GM15510 (cell line): Measurements from ENCODE around the gene UVSSA.
A peak's percentile ranks its signal among the peaks of the same experiment; 100 is the strongest.

ENCODE experiments used
- POLR2A ChIP-seq: IDR thresholded peaks from 3 replicates; pipeline ENCODE4 v1.6.1; 2011; ENCODE audit warnings: borderline replicate concordance; ENCODE audit not compliant: insufficient read length; ENCODE audit errors: extremely low read depth

UVSSA gene

GRCh38 chr4:1346781-1347409 is at the start of gene UVSSA:
Gene UVSSA, plus strand, starts transcription at chr4:1347208. Its CDS starts 884 bp downstream, at chr4:1348092.
- peak; percentile 79 for TF ChIP-seq POLR2A

DNA sequence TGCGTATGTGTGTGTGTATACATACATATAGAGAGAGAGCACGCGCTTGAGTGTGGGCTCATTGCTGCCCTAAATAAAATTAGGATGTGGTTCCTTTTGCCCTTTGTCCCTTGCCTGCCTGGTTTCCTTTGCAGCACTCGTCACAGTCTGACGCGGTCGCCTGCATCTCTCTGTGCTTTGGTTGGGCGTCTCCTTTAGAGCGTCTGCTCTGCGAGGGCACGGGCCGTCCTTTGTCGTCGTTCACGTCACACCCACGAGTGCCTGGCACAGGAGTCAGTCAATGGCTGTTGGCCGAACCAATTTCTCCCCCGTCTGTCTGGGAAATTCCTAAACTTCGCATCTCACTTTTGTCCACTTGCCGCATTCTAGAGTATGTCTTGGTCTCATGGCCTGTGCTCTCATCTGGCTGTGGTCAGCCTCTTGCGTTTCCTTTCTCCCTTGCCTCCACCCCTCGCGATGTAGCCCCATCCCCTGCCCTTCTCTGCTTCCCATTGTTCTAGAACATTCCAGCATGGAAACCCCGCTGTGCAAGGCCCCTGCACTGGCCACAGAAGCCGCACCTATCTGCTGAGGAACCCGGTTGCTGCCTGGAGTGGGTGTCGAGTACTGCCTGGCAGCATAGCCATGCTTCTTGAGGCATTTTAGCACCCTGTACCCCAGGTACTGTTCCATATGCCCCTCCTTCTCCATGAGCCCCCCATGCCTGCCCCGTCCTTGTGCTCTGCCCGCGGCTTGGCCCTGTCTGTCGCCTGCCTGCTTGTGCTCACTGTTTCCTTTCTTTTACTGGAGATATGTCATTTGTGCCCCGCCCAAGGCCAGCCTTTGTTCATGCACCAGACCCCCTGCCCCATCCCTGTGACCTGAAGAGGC is 49.3 kb upstream of the UVSSA start:
- no peak for TF ChIP-seq POLR2A

DNA sequence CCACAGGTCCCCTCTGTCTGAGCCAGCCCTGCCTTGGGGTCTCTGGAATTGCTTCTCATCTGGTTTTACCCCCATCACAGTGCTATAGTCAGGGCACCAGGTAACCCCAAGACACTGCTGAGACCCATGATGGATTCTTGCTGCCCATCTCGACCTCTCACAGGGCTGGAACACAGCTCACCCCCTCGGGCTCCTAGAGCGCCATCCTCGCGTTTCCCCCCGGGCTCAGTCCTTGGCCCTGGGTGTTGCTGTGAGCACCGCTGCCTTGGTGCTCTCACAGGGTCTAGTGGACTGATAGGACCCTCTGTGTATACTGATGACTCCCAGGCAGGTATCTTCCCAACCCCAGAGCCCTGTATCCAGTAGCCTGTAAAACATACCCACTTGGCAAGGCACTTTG is 48.5 kb upstream of the UVSSA start:
- no peak for TF ChIP-seq POLR2A

- TF ChIP-seq POLR2A, result no peak
Observed at GRCh38 chr4:1299301-1299860, 47.6 kb upstream of the UVSSA start.

DNA sequence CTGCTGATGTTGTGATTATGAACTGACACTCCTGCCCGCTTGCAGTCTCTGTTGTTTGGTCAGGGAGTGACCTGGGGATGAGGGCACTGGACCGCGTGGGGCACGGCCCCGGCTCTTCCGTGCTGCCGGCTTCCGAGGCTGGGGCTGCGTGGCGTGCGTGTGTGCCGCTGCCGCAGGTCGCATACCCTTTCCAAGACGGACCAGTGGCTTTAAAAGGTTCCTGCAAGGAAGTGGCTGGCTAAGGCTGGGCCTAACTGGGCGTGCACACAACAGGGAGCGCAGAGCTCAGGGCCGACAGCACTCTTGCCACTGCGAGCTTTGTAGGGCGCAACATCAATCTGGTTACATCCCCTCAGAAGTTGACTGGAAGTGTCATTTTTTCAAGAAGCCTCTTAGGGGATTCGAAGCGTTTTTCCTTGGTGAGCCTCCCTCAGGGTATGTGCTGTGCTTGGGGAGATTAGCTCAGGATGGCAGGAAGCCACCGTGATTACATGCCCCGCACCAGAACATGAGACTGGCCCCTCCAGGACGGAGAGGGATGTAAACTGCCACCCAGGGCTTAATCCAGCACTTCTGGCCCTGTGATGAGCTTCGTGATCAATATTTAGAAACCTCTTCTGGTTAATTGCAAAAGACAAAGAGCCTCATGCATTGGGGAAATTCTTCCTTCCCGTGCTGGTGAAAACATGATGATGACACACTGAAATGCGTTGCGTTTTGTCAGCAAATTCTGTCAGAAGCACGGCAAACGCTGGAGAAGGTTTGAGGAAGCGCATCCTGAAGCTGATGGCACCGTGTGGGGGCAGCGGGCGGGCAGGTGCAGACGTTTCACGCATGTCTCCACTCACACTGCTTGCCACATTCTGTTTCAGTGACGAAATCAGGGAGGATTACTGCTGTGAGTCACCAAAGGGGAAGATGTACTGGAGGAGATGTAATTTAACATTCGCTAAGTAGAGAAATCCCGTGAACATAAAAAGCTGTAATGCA is 46.2 kb upstream of the UVSSA start:
- TF ChIP-seq POLR2A, result no peak

DNA sequence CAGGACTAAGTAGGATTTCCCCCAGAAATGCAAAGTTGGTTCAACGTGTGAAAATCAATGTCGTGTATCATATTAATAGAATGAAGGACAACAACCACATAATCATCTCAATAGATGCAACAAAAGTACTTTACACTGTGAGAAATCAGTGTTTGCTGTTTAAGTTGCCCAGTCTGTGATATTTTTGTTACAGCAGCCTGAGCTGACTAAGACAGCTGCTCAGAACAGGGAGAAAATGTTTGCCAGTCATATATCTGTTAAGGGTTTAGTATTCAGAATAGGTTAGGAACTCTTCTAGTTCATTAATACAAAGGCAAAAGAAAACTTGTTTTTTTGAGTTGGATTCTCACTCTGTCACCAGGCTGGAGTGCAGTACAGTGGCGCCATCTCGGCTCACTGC is 44.8 kb upstream of the UVSSA start:
- TF ChIP-seq POLR2A, result no peak

- no peak for TF ChIP-seq POLR2A
Observed at GRCh38 chr4:1305261-1305711, 41.7 kb upstream of the UVSSA start.

DNA sequence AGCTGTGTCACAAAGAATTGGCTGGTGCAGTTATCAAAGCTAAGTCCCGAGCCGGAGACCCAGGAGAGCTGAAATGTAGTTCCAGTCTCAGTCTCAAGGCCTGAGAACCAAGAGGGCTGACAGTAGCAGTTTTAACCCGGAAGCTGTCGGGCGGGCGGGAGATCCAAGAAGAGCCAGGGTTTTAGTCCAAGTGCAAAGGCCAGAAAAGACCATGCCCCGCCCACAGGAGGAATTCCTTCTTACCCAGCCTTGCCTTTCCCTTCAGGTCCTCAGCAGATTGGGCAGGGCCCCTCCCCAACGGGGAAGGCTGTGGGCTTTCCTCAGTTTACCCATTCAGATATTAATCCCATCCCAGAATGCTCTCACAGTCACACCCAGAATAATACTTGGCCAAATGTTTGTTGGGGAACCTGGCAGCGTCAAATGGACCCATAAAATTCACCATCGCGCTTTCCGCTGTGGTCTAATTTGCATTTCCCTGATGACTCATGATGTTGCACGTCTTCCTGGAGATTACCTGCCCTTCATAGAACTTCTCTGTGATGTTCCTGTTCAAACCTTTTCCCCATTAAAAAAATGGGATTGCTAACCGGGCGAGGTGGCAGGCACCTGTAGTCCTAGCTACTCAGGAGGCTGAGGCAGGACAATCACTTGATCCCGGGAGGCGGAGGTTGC is 41.1 kb upstream of the UVSSA start:
- TF ChIP-seq POLR2A, result no peak

DNA sequence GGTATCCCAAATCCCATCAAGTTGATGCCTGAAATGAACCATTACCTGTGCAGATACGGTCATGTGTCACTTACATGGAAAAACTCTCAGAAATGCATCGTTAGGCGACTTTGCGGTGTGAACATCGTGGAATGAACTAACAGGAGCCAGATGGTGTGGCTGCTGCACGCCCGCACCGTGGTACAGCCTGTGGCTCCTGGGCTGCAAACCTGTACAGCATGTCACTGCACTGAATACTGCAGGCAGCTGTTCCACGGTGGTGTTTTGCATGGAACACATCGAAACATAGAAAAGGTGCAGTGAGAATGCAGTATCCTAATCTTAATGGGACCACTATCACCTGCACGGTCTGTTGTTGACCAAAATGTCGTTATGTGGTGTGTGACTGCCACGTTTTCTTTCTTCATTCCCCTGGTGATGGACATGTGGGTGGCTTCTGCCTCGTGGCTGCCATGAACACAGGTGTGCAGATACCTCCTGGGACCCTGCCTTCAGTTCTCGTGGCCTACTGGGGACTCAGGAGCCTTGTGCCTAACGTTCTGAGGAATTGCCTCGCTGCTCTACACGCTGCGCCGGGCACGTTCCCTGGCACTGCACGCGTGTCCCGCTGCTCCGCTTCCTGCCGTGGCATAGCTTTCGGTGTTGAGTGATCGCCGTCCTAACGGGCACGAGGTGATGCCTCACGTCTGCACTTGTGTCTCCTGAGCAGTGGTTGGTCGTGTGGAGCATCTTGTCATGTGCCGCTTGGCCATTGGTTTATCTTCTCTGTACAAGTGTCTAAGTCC is 38.9 kb upstream of the UVSSA start:
- no peak for TF ChIP-seq POLR2A

GRCh38 chr4:1309261-1310010 is 37.6 kb upstream of the UVSSA start:
- no peak for TF ChIP-seq POLR2A

DNA sequence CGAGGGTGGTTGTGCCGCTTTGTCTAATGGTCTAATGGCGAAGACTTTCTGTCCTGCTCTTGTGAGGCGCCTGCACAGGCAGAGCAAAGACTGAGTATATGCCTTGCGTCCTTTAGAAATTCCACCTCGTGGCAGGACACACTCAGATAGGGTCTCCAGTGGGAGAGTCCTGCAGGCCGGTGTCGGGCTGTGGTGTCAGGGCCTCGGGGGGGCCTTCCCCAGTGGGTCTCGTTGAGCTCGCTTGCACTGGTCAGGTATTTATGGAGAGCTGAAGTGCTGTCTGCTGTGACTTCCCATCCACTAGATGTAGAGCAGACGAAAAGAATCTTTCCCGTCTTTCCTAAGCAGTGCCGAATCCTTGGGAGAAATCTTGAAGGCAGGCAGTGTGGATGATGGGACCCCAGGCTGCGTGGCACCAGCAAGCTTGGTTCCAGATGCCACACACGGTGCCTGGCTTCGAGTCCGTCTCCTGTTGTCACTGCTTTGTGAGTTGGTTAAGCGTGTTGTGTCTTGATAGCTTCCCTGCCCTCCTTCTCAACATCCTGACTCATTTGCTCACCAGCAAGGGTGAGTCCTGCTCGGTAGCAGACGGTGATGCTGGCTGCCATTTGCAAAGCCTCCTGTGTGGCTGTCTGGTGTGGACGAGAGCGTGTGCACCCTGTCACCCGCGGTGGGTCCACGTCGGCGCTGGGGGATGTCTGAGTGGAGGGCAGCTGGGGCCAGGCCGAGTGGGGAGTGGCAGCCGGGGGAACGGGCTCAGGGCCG is 36.8 kb upstream of the UVSSA start:
- no peak for TF ChIP-seq POLR2A
